Liver (tissue), 3 donors: ENCODE measurements around the gene GPBP1L1.

Experiments
- GABPA ChIP-seq, 2 donors: IDR thresholded peaks in 1 of 2; conservative IDR thresholded peaks in 1 of 2; 2 replicates each; pipeline ENCODE4 v1.6.1; 2016; ENCODE audit warnings: antibody characterized with exemption in 2 of 2, mild to moderate bottlenecking in 1 of 2, moderate library complexity in 1 of 2
- JUND ChIP-seq, 2 donors: IDR thresholded peaks; 2 replicates each; pipeline ENCODE4 v1.6.1; 2016; ENCODE audit warnings: antibody characterized with exemption in 2 of 2
- MAX ChIP-seq: IDR thresholded peaks from 2 replicates; pipeline ENCODE4 v1.6.1; 2016; ENCODE audit warnings: antibody characterized with exemption
- RXRA ChIP-seq, 2 donors: IDR thresholded peaks; 2 replicates each; pipeline ENCODE4 v1.6.1; 2017 to 2018; ENCODE audit warnings: antibody characterized with exemption in 2 of 2, mild to moderate bottlenecking in 1 of 2
- TF ChIP-seq, protein P1 (sequence below): fragments of 150-350 bp; IDR thresholded peaks from 2 replicates; pipeline ENCODE4 v1.5.1; 2017; ENCODE audit warnings: improper control_type of control experiment, low read depth, low read length; ENCODE audit not compliant: missing input control
- donor health status: healthy.
- donor health status: healthy.

- TF ChIP-seq, protein P1, sequence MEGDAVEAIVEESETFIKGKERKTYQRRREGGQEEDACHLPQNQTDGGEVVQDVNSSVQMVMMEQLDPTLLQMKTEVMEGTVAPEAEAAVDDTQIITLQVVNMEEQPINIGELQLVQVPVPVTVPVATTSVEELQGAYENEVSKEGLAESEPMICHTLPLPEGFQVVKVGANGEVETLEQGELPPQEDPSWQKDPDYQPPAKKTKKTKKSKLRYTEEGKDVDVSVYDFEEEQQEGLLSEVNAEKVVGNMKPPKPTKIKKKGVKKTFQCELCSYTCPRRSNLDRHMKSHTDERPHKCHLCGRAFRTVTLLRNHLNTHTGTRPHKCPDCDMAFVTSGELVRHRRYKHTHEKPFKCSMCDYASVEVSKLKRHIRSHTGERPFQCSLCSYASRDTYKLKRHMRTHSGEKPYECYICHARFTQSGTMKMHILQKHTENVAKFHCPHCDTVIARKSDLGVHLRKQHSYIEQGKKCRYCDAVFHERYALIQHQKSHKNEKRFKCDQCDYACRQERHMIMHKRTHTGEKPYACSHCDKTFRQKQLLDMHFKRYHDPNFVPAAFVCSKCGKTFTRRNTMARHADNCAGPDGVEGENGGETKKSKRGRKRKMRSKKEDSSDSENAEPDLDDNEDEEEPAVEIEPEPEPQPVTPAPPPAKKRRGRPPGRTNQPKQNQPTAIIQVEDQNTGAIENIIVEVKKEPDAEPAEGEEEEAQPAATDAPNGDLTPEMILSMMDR = no peak
- TF ChIP-seq RXRA (IDR thresholded peaks at IDR 0.05) = no peak
- no peak for TF ChIP-seq JUND (IDR thresholded peaks at IDR 0.05)
- TF ChIP-seq GABPA (IDR thresholded peaks at IDR 0.05 in 1 of 2, conservative IDR thresholded peaks at IDR 0.05 in 1 of 2) = no peak
- TF ChIP-seq MAX = no peak
These were observed 55.9 kb downstream of the GPBP1L1 start for GRCh38 chr1:45630429-45630828.
